GM12878 (cell line): ENCODE data around the gene SLC25A28. TPM values are rescaled to one million over a fixed set of nuclear protein-coding genes. Genes with fewer than 3 reads are reported as not detected.

Experiments used
- ATAC-seq: fragments of 200-7000 bp; cut with Tn5 transposase; 3 replicates; pipeline ENCODE4 v1.9.1; 2020; ENCODE audit warnings: mild to moderate bottlenecking, moderate library complexity
- BruUV-seq: library from RNA; stranded (reverse); fragments of 400-500 nt; replicated peaks from 2 replicates; lab custom pipeline; 2021; lab: Mats Ljungman, UMichigan
- CTCF ChIA-PET: fragments of 300-600 bp; sonication (Branson Sonifier 250); formaldehyde crosslinking; extraction: SDS; loops from one replicate; lab custom pipeline; 2021; ENCODE audit warnings: inconsistent platforms; lab: Yijun Ruan, JAX
- POLR2A ChIA-PET: fragments of 350-600 bp; formaldehyde crosslinking; extraction: SDS; loops from one replicate; lab custom pipeline; 2021; ENCODE audit warnings: inconsistent platforms; lab: Charles Lee
- RAD21 ChIA-PET: fragments of 300-600 bp; sonication (Branson Sonifier 250); formaldehyde crosslinking; loops from one replicate; lab custom pipeline; 2023; ENCODE audit warnings: antibody characterized with exemption; ENCODE audit not compliant: unreplicated experiment; lab: Charles Lee
- SMC1A ChIA-PET: fragments of 300-600 bp; sonication (Branson Sonifier 250); formaldehyde crosslinking; loops from one replicate; lab custom pipeline; 2023; ENCODE audit not compliant: unreplicated experiment, uncharacterized antibody; lab: Charles Lee
- DNase-seq: peaks from one replicate; pipeline ENCODE4 v3.0.0-alpha.2; 2011; ENCODE audit warnings: low read depth, low spot score
- FAIRE-seq: peaks from 3 replicates; lab custom pipeline; 2011; peaks lifted over from hg19 to GRCh38; lab: Jason Lieb, UNC
- H2AFZ ChIP-seq: 2 replicates; pipeline ENCODE4 v1.6.0; 2011; ENCODE audit warnings: low read depth, low read length, control low read depth; ENCODE audit not compliant: control insufficient read depth
- H3K27ac ChIP-seq: 2 replicates; pipeline ENCODE4 v1.5.1; 2011; ENCODE audit warnings: control low read depth; ENCODE audit not compliant: control insufficient read depth, insufficient read depth
- H3K27me3 ChIP-seq, 2 experiments: replicated peaks in 1 of 2; 2 replicates each; pipeline versions ENCODE4 v1.6.0 to v1.6.1; 2011; ENCODE audit warnings: low read length in 1 of 2; ENCODE audit not compliant: control insufficient read depth in 2 of 2, insufficient read depth in 2 of 2
- H3K36me3 ChIP-seq, 2 experiments: 2 replicates each; pipeline ENCODE4 v1.5.1; 2011; ENCODE audit warnings: low read length in 1 of 2; ENCODE audit not compliant: control insufficient read depth in 2 of 2, insufficient read depth in 2 of 2
- H3K4me1 ChIP-seq: 2 replicates; pipeline ENCODE4 v1.6.1; 2011; ENCODE audit warnings: mild to moderate bottlenecking, low read length, moderate library complexity, mixed read lengths; ENCODE audit not compliant: control insufficient read depth, insufficient read depth
- H3K4me2 ChIP-seq: 2 replicates; pipeline ENCODE4 v1.6.0; 2011; ENCODE audit warnings: control low read depth; ENCODE audit not compliant: control insufficient read depth, insufficient read depth
- H3K4me3 ChIP-seq: fragments of 200-600 bp; sonication (generic); 2 replicates; pipeline ENCODE4 v1.5.1; 2016
- H3K79me2 ChIP-seq: 2 replicates; pipeline ENCODE4 v1.6.0; 2011; ENCODE audit warnings: low read length; ENCODE audit not compliant: control insufficient read depth, insufficient read depth
- H3K9ac ChIP-seq: 2 replicates; pipeline ENCODE4 v1.8.0; 2011; ENCODE audit warnings: low read length, control low read depth, mixed read lengths; ENCODE audit not compliant: control insufficient read depth, insufficient read depth
- H3K9me3 ChIP-seq: replicated peaks from 3 replicates; pipeline ENCODE4 v1.5.1; 2011; ENCODE audit warnings: mild to moderate bottlenecking, low read length; ENCODE audit not compliant: control insufficient read depth, insufficient read depth
- H4K20me1 ChIP-seq: 2 replicates; pipeline ENCODE4 v1.6.0; 2011; ENCODE audit not compliant: control insufficient read depth, insufficient read depth
- EGR1 ChIP-seq, 2 experiments: IDR thresholded peaks; 1 replicate in 1 of 2; 2 replicates in 1 of 2; pipeline ENCODE4 v1.6.1; 2011 to 2012; ENCODE audit warnings: low read depth in 2 of 2, low read length in 2 of 2, borderline replicate concordance in 1 of 2, mild to moderate bottlenecking in 1 of 2, moderate library complexity in 1 of 2
- IRF4 ChIP-seq: IDR thresholded peaks from 2 replicates; pipeline ENCODE4 v1.6.1; 2011; ENCODE audit warnings: low read depth, low read length
- MYC ChIP-seq: IDR thresholded peaks from 2 replicates; pipeline ENCODE4 v1.6.1; 2011; ENCODE audit warnings: mild to moderate bottlenecking, low read length, moderate library complexity, inconsistent platforms; ENCODE audit not compliant: insufficient read depth, insufficient replicate concordance, insufficient read length, severe bottlenecking
- NFYA ChIP-seq: IDR thresholded peaks from 2 replicates; pipeline ENCODE4 v1.6.1; 2011; ENCODE audit warnings: low read depth, mild to moderate bottlenecking, low read length, improper control_type of control experiment, borderline replicate concordance
- PAX5 ChIP-seq: IDR thresholded peaks from 2 replicates; pipeline ENCODE4 v1.6.1; 2011; ENCODE audit warnings: low read depth, low read length, borderline replicate concordance
- RUNX3 ChIP-seq: IDR thresholded peaks from 2 replicates; pipeline ENCODE4 v1.6.1; 2012; ENCODE audit warnings: low read length, inconsistent platforms
- SREBF2 ChIP-seq: IDR thresholded peaks from 2 replicates; pipeline ENCODE4 v1.6.1; 2012; ENCODE audit warnings: mild to moderate bottlenecking, low read length
- STAT3 ChIP-seq: IDR thresholded peaks from 2 replicates; pipeline ENCODE4 v1.6.1; 2011; ENCODE audit warnings: low read depth, low read length, improper control_type of control experiment
- TCF7 ChIP-seq: IDR thresholded peaks from 2 replicates; pipeline ENCODE4 v1.6.1; 2014; ENCODE audit warnings: antibody characterized with exemption, borderline replicate concordance
- ZNF217 ChIP-seq: fragments of 450-650 bp; IDR thresholded peaks from 2 replicates; pipeline ENCODE4 v1.6.1; 2017; ENCODE audit warnings: antibody characterized with exemption, mild to moderate bottlenecking
- WGBS: methylation state at CpG from one replicate; pipeline ENCODE4 v1.1.6; 2016; ENCODE audit warnings: low lambda C conversion rate; ENCODE audit not compliant: insufficient replicate concordance, insufficient coverage; ENCODE audit errors: missing lambda C conversion rate; 5-methylcytosine and 5-hydroxymethylcytosine counted together
- in situ Hi-C: fragments of 300-500 bp; cut with MboI; formaldehyde crosslinking; loops from 9 replicates; pipeline ENCODE4 v1.14.3; 2018; ENCODE audit warnings: mixed read lengths
- intact Hi-C: fragments of 100-400 bp; cut with micrococcal nuclease; formaldehyde crosslinking; loops from one replicate; pipeline ENCODE4 v1.14.2; 2022; ENCODE audit not compliant: unreplicated experiment
- polyA plus RNA-seq, 11 experiments: library from polyadenylated mRNA; depleted of rRNA in 4 of 11; unstranded in 6 of 11; stranded (reverse) in 5 of 11; fragments of >200 nt; fragmentation: Nextera tagmentation in 4 of 11; fragmentation: Illumina TruSeq in 1 of 11; extraction: Ambion mirVana in 4 of 11; extraction: Trizol in 1 of 11; gene quantifications; 1 replicate in 1 of 11; 2 replicates in 10 of 11; pipeline versions ENCODE4 v1.2.1 to v1.2.3, GENCODE V29; 2011 to 2016; ENCODE audit warnings: inconsistent platforms in 2 of 11, missing spikeins in 2 of 11, low read depth in 1 of 11
- total RNA-seq, 4 experiments: library from RNA; depleted of rRNA in 3 of 4; stranded (reverse); fragments of >200 nt in 3 of 4; fragmentation: Illumina TruSeq in 1 of 4; extraction: Trizol in 1 of 4; gene quantifications; 2 replicates each; pipeline versions ENCODE4 v1.2.1 to v1.2.3, GENCODE V29; 2013 to 2021

SLC25A28 gene
- total and polyA plus RNA-seq, 10 of the 15 experiments (the other 5 are each of a cell fraction or from before 2014, with no cell fraction given): 7.5 to 47.8 (median 24.9) TPM

GRCh38 chr10:99565166-99565565 is 55.1 kb downstream of the SLC25A28 start (continued):
- TF ChIP-seq NFYA (no peak), TCF7 (no peak), EGR1 (IDR thresholded peaks at IDR 0.05; ENCODE audit: borderline replicate concordance in 1 of 2, low read depth in 2 of 2, low read length in 2 of 2) (no peak), PAX5 (no peak), SREBF2 (no peak), RUNX3 (no peak)

- H2AFZ ChIP-seq: no peak overlapping the region
- no peaks in the 10 kb centered on the region for H3K36me3 ChIP-seq
- ChIA-PET SMC1A (interaction anchor here (0.6 kb wide), 1 partner anchor 9 kb away, joined by 3 read pairs; no protein-coding TSS in a partner anchor), CTCF (interaction anchor here (0.9 to 11.1 kb wide), 4 partner anchors 16 to 147 kb away, joined by 3 to 201 read pairs (median 9); no protein-coding TSS in a partner anchor), RAD21 (no interaction called here), POLR2A (interaction anchor here (0.5 to 0.7 kb wide), 2 partner anchors 55 to 811 kb away, joined by 3 read pairs; no protein-coding TSS in a partner anchor)
- no peaks in the 10 kb centered on the region; a peak in 1 of 4 replicates for H3K27me3 ChIP-seq
- no peak overlapping the region for H3K4me2 ChIP-seq
- intact Hi-C loops (no loop called here), in situ Hi-C loops (no loop called here)
- H3K27ac ChIP-seq: no peak overlapping the region
- H3K79me2 ChIP-seq: no peaks in the 10 kb centered on the region
- H3K4me1 ChIP-seq: no peaks in the 10 kb centered on the region
- H4K20me1 ChIP-seq: no peaks in the 10 kb centered on the region
- H3K9ac ChIP-seq: no peak overlapping the region
- BruUV-seq: no TSS peak
- no peak for DNase-seq
- no peak for ATAC-seq
- TF ChIP-seq ZNF217 (no peak), MYC (no peak), IRF4 (no peak), STAT3 (no peak)
- no peak for FAIRE-seq
- 18% methylated on average over 3 of the region's 3 CpGs for WGBS
- no peaks in the 10 kb centered on the region for H3K9me3 ChIP-seq
- H3K4me3 ChIP-seq: no peak overlapping the region
Measured at GRCh38 chr10:99564361-99564760, 55.9 kb downstream of the SLC25A28 start.
